GM19438 (cell line): Measurements from ENCODE around the gene CREM.
"Not testable (repeated sequence)": the region's sequence is repeated elsewhere in the genome, so short reads cannot be mapped to it uniquely, and the experiment has no call there.

Experiments used
- ATAC-seq: cut with Tn5 transposase; IDR thresholded peaks from one replicate; pipeline ENCODE4 v1.9.1; 2021; ENCODE audit warnings: low read depth; ENCODE audit not compliant: unreplicated experiment

CREM gene

DNA sequence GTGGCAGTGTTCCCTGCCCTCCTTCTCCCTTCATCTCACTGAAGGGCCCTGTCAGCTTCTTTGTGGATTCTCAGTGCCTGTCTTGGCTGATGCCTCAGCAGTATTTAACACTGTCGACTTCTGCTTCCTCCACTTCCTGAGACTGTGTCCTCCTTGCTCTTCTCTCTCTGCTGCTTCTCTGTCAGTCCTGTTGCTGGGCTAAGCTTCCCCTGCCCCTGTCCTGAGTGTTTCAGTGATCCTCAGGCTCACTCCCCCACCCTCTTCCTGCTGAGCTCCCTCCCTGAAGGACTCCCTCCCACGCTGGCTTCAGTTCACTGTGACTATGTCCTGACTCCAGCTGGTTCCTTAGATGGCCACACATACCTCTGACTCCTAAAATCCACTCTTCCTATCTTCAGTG lies 64.9 kb downstream of the CREM start:
- ATAC-seq, result no peak

DNA sequence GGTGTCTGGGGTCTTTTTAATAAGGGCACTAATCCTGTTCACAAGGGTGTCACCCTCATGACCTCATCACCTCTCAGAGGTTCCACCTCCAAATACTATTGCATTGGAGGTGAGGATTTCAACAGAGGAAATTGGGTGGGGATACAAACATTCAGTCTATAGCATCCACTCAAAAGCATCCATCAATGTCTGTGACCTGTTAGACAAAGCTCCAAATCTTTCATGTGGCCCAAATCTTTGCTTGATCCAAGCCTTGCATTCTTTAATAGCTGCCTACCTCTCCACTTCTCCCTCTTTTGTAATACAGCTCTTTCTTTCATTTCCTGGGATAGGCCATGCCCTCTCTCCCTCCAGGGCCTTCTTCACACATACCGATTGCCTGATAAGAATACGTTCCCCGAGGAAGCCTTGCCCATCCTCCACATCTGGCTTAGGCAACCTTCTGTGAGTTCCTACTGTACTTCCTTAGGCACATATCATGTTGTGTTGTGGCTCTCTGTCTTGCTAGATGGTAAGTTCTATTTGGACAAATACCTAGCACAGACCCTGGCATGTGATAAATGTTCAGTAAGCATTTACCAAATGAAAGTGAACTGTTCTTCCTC lies 66.1 kb downstream of the CREM start:
- ATAC-seq, result no peak

DNA sequence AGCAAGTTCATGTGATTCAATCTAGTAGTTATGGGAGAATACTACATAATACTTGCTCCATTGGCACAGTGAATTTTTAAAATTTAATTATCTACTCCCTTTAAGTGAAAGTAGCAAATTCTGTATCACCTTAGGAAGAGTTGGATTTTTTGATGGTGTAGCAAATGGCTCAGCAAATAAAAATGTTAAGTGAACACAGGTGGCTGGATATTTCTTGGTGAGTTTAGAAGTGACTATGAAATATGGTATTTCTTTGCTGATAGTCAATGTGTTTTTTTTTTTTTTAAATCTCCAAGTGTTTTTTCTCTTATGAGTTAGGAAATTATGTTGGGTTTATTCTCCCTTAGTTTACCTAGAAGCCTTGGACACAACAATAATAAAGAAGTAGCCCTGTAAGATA lies 67.8 kb downstream of the CREM start:
- no peak for ATAC-seq

DNA sequence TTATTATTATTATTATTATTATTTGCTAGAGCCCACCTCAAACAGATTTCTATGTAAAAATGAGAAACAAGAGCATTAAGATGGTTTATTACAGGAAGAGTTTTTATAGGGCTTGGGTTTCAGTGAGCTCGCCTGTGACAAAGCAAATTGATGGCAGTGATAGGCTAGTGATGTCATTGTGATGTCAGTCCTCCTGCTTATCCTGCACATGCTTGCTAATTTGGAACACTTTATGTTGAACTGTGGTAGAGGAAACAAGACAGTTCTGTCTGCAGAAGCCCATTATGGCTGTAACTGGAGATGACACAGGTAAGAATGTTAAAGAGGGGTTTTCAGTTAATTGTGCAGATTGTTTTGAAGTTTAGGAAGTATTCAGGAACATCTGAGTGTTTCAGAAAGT lies 68.3 kb downstream of the CREM start:
- no peak for ATAC-seq

DNA sequence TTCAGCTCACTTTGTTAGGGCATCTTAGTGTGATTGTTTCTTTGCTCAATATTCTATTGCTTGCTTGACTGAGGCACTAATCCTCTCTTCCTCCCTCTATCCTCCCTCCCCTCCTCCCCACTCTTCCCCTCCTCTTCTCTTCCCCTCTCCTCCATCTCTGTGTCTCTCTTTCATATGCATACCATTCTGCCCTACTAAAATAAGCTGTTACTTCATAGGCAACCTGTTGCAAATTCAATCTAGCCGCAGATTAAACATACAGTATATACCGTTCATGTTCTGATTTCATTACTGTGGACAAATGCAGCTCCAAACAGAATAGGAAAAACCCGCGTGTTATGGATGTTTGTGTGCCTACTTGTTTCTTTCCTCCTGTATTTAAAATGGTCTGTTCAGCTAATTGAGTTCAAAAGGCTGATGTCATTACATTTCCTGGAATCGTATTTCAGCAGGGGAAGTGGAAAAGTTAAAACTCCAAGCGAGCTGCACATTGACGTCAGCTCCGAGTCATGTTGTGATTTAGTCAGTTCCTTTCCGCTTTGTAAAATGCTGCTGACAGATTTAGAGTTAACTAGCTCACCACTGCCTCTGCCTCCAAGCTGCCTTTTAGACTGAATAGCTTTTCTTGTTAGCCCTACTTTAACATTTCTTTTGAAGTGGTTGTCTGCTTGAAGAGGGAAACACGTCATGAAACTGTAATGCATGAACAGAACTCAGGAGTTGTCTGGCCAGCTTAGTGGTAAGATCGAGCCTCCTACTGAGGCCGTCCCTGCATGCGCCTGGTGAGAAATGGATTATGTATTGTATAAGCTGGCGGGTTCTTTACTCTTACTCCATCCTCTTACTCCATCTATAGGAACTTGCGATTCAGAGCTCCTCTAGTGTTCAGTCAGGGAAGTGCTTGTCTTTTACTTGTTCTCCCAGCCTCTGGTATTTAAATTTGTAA lies 69.0 kb downstream of the CREM start:
- ATAC-seq, result peak; percentile 98

DNA sequence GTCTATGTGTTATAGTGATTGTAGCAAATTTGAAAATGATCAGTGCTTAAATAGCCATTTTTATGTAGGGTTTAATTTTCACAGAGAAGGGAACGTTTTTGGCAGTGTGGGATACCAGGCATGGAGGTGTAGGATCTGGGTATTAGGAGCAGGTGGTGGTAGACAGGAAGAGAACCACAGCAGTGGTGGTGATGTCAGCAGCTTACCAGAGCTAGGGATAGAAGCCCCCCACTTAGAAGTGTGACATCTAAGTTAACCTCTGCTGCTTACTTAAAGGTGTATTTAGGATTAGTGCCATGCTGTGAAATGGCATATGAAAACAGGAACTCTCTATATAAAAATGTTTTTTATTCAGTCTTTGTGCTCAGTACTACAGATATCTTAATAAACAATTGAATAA lies 73.8 kb downstream of the CREM start:
- ATAC-seq, result no peak

DNA sequence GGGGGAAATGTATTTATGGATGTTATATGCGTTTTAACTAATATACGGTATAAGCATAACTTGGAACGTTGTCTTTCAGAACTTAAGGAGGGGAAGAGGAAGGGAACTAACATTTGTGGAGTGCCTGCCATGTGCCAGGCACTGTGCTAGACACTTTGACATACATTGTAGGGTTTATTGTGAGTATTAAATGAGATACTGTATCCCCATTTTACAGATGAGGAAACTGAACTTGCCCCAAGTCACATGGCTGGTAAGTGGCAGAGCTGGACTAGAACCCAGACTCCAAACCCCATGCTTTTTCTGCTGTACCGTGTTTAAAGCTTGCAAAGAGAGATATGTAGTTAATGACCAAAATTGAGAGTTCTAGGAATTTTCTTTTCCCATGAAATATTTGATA lies 74.6 kb downstream of the CREM start:
- ATAC-seq, result no peak

DNA sequence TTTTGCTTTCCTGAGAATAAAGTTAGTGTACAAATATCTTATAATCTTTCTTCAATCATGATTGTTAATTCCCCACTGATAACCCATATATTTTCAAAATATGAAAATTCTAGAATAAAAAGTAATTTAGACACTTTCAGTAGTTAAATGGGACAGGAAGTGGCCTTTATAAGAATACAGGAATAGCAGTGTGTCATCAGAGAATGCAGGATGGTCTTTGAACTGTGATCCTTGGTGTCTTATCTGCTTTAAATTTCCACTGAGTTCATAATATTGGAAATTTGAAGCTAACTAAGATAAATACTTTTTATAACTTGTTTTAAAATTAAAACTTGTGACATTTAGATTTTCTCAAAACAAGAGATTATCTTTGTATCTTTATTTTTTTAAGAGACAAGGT lies 75.4 kb downstream of the CREM start:
- ATAC-seq, result no peak

DNA sequence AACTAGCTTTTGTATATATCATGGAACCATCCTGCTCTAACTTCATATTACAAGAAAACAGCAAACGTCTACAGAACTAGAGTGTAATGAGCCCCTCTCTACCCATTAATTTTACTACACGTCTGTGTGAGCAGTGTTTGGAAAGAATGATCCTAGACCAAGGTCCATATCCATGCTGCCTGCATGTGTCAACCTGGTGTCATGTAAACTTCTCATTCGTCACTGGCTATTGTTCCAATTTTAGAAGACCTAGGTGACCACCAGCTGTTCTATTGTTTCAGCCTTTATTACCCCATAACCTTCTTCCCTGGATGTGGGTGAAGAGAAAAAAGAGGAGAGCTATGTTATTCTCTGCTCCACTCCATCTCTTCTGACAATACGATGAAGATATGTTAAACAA lies 77.1 kb downstream of the CREM start:
- ATAC-seq, result no peak

DNA sequence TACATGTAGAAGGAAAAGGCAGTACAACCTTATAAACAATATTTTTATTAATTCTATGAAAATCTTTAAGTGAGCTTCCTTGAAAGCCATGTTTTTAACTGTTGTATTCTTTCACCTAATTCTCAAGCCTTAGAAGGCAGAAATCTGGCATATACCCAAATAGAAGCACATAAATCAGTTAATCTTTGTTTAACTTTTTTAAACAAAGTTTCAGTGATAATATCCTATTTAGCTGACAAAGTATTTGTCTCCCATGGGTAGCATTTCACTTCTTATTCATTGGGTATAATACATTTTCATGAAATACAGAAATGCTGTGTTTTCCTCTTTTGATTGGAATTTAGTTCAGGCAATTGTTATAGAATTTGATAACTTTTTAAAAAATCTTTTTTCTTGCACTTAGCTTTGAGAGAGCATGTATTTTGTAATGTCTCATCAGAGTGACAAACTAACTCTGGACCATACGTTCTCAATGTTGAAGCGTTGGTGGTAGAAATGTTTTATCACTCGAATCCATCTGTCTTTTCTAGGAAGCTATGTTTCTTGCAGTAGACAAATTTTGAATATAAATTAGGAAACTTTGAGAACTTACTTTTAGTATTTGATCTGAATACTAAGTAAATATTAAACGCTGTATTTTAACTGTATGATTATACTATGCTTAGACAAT lies 78.1 kb downstream of the CREM start:
- ATAC-seq, result no peak

DNA sequence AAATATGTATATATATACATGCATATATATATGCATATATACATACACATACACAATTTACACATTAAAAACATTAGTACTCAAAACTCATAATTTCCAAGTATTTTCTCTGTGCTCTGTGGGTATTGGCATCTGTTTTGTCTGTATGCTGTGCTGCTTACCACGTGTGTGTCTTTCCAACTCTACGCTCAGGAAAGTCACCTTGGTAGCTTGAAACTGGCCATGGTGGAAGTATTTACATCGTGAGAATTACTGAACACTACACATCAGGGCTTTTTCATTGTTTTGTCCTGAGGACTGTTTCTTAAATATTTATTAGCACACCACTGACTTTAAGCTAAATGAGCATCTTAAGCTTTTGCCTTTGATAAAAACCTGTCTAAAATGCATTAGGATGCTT lies 79.6 kb downstream of the CREM start:
- ATAC-seq, result no peak

DNA sequence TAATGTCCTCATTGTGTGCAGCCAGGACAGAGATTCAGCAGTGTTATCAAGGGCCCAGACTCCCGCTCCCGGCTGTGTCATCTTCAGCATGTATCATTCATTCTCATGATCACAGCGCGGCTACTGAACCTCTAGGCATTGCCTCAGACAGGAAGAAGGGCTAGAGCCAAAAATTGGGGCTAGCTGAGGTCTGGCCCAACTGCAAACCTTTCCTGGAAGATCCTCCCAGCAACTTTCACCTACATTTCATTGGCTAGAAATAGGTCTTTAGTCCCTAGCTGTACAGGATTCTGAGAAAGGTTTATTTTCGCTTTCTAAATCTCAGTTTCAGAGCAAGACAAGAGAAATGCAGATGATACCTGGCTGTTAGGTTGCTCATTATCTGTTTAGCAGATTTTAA lies 81.9 kb downstream of the CREM start:
- ATAC-seq, result peak; percentile 86

DNA sequence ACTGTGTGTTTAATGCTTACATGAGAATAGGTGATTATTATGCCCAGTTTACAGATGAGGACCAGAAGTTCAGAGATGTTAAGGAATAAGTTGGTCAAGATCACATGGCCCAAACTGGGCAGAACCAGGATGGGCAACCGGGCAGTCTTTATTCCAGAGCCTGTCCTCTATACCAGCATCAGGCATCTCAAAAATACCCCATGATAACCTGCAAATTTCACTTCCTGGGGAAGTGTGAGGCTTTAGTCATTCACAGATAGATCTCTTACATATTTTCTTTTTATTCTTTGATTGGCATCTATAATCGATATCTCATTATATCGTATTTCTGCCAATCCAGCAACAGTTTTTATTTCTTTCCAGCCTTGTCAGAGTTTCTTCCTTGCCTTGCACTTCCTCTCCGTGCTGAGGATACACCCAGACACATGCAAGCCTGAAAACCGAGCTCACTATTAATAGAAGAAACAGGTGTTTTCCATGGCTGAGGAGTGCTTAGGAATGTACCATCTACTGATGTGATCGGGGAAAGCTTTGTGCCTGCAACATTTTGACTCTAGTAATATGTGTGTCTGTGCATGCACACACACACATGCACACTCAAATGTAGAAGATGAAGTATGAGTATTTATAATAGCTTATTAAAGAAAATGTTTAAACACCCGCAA lies 82.4 kb downstream of the CREM start:
- peak; percentile 24 for ATAC-seq

DNA sequence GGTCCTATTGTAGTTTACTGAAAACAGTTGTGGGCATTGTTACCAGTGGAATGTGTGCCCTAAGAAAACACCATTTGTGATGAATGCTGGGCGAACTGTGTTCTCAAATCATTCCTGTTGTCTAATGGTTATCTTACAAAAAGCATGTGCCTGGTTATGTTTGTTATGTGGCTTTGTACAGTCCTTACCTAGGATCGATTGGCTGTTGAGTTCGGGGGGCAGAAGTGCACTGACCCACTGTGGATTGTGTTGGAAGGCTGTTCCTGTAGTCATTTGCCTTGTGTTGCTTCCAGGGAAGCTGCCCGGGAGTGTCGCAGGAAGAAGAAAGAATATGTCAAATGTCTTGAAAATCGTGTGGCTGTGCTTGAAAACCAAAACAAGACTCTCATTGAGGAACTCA lies 84.3 kb downstream of the CREM start:
- no peak for ATAC-seq

DNA sequence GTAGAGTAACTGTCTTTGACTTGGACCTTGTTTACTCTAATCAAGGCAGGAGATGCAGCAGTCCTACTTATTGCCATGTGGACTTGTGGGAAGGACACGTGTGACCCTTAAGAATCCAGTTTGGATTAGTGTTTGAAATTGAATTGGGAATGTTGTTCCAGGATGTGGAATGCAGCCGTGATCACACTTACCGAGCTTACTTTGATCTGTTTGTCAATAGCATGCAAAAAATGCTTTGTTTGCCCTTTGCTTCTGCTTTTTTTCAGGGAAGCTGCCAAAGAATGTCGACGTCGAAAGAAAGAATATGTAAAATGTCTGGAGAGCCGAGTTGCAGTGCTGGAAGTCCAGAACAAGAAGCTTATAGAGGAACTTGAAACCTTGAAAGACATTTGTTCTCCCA lies 84.7 kb downstream of the CREM start:
- no peak for ATAC-seq

DNA sequence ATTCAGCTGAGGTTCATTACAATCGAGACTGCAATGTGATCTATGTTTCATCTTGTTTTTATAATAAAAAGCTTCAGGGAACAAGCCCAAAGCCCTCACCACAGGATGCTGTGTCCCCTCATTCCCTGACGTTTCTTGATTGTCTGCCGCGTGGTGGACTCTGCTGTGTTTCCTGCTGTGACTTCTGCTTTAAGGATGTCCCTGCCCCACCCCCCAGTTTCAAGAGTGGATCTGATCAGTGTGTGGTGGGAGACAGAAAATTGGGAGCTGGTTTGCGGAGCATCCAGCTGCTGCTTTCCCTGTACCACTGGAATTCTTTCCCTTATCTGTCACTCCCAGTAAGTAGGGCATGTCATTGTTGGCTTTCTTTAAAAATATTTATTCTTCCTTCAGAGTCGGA lies 86.2 kb downstream of the CREM start:
- ATAC-seq, result no peak

DNA sequence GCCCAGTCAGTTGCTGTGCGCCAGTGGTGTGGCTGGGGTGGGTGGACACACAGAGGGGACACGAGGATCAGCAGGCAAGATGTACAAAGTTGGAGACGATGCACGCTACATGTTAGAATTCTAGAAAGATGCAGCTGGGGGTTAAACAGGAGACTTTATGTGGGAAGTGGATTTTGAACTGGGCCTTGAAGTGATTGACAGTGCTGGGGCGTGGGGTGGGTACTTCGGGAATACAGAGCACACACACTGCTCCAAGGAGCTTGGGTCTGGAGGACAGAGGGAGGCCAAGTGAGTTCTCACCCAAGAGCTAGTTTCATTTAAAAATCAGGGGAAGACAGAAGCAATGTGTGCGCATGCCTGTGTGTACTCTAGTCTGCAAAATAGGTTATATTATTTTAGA lies 87.1 kb downstream of the CREM start:
- ATAC-seq, result no peak

DNA sequence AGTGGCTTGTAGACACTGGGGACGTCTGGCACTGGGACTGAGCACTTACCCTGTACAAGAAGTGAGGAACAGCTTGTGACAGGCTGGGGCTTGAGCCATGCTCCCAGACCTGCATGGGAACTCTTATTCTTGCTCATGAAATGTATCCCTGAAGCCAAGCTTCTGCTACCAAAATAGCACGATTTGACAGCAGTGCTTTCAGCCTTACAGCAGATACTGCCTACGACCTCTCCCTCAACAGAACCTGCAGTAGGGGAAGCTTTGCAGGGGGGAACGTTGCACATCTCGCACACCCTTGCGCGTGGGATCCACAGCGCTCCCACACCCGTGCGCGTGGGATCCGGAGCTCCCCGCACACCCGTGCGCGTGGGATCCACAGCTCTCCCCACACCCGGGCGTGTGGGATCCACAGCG lies 88.0 kb downstream of the CREM start:
- ATAC-seq, result no peak

DNA sequence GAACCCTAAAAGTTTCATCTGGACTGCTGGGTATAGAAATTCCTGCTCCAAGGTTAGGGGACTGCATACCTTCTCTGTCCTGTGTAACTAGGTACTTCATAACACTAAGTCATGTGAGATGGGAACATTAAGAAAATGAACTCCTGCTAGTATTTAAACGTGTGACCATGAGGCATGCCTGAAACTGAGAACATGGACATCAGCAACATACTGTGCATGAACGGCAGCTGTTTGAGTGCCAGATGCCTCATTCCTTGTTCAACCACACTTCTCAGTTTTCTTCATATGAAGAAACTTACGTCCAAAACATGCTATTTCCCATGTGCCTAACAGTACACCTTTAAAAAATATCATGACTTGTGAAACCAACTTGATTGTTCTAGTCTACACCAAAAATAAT lies 88.5 kb downstream of the CREM start:
- no peak for ATAC-seq

DNA sequence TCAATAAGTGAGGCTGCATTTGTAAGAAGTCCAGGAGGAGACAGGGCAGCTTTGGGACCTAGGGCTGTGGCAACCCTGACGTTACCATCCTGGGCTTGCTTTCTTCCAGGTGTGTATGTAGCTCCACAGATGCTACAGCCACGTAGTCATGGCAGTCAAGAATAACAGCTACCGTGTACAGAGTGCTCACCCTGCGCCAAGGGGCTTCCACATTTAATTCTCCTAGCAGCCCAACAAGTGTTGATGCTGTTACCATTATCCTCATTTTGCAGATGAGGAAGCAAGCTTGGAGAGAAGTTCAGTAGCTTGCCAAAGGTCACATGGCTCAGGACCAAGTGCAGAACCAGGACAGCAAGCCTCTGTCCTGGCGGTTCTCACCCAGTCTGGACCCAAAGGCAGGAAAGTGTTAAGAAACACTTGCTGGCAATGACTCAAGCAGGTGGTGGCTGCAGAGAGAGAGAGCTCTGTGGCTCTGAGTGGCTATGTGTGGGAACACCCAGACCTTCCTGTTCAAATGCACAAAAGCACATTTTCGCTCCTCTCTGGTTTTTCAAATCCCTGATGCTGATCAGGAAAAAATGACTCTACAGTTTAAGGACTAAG lies 89.8 kb downstream of the CREM start:
- no peak for ATAC-seq

DNA sequence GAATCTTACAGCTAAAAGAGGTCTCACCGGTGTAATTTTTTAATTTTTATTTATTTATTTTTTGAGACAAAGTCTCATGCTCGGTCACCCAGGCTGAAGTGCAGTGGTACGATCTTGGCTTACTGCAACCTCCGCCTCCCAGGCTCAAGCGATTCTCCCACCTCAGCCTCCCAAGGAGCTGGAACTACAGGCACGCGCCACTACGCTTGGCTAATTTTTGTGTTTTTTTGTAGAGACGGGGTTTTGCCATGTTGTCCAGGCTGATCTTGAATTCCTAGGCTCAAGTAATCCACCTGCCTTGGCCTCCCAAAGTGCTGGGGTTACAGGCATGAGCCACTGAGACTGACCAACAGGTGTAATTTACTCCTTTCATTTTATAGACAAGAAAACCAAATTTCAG lies 90.3 kb downstream of the CREM start:
- not testable (repeated sequence) for ATAC-seq
